Tibial nerve (tissue), 4 donors: ENCODE measurements around the gene BTF3L4. TPM values are rescaled to one million over a fixed set of nuclear protein-coding genes. Genes with fewer than 3 reads are reported as not detected.

Experiments used
- DNase-seq, 2 donors: peaks; one replicate each; pipeline ENCODE4 v3.0.0-alpha.2; 2019; ENCODE audit warnings: low spot score in 2 of 2
- H3K27ac ChIP-seq, 4 donors: fragments of 200-600 bp; sonication (generic) in 3 of 4; one replicate each; pipeline ENCODE4 v1.5.1; 2017 to 2019; ENCODE audit warnings: mild to moderate bottlenecking in 1 of 4
- H3K27me3 ChIP-seq, 2 donors: fragments of 200-600 bp; sonication (generic) in 1 of 2; one replicate each; pipeline versions ENCODE4 v1.5.1 to v1.6.0; 2017 to 2019
- H3K36me3 ChIP-seq, 3 donors: fragments of 200-600 bp; sonication (generic); one replicate each; pipeline ENCODE4 v1.5.1; 2018 to 2019
- H3K4me1 ChIP-seq, 4 donors: fragments of 200-600 bp; sonication (generic) in 3 of 4; one replicate each; pipeline ENCODE4 v1.5.1; 2017 to 2019
- H3K4me3 ChIP-seq, 4 donors: fragments of 200-600 bp; sonication (generic) in 3 of 4; one replicate each; pipeline ENCODE4 v1.5.1; 2017 to 2019; ENCODE audit warnings: mild to moderate bottlenecking in 1 of 4, moderate library complexity in 1 of 4
- H3K9me3 ChIP-seq, 4 donors: fragments of 200-600 bp; sonication (generic) in 3 of 4; one replicate each; pipeline ENCODE4 v1.5.1; 2017 to 2019
- EP300 ChIP-seq, 2 donors: sonication (generic); formaldehyde crosslinking; IDR thresholded peaks; one replicate each; pipeline ENCODE4 v1.6.1; 2017; ENCODE audit warnings: antibody characterized with exemption in 2 of 2, mild to moderate bottlenecking in 1 of 2
- POLR2A ChIP-seq, 2 donors: fragments of 450-650 bp; IDR thresholded peaks; one replicate each; pipeline ENCODE4 v1.6.1; 2017; ENCODE audit warnings: antibody characterized with exemption in 2 of 2, mild to moderate bottlenecking in 2 of 2, moderate library complexity in 2 of 2
- WGBS, 2 donors: methylation state at CpG; one replicate each; pipeline ENCODE4 v1.1.5; 2018; 5-methylcytosine and 5-hydroxymethylcytosine counted together
- total RNA-seq, 4 donors: library from RNA; depleted of rRNA; stranded (reverse); fragments of >200 nt; gene quantifications; one replicate each; pipeline ENCODE4 v1.1.0, GENCODE V29; 2016
- TF ChIP-seq, protein P1 (sequence below), 5 experiments: fragments of 200-600 bp in 3 of 5; fragments of 450-650 bp in 2 of 5; sonication (generic) in 3 of 5; IDR thresholded peaks; one replicate each; pipeline ENCODE4 v1.5.1; 2016 to 2019; ENCODE audit warnings: antibody characterized with exemption in 5 of 5, mild to moderate bottlenecking in 3 of 5, moderate library complexity in 2 of 5

Gene BTF3L4
- total RNA-seq, 4 donors from 2014 or later = 30.6 to 46.5 (median 37.5) TPM

DNA sequence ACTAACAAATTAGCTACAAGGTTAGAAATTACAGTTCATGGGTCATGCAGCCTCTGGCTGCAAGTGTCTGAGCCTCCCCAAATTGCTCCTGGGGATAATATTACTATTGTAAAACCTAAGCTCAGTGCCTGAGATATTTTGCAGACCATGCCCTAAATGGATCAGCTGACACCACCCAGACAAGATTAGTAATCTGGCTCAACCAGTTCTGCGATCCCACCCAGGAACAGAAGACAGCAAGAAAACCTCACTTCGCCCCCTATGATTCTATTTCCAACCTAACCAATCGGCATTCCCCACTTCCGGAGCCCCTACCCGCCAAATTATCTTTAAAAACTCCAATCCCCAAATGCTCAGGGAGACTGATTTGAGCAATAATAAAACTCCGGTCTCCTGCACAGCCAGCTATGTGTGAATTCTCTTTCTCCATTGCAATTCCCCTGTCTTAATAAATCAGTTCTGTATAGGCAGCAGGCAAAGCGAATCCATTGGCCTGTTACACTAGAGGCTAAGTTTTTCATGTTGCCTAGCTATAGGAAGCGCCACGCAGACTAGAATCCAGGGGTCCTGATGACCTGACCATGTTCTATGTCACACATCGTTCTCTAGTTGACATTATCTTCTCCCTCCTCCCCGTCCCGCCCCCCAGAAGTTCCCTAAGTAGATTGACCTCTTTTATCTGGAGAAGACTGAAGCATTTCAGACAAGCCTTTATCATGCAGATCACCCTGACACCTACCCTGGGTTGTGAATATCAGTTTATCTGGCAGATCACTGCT is 63.4 kb downstream of the BTF3L4 start:
- TF ChIP-seq, protein P1, sequence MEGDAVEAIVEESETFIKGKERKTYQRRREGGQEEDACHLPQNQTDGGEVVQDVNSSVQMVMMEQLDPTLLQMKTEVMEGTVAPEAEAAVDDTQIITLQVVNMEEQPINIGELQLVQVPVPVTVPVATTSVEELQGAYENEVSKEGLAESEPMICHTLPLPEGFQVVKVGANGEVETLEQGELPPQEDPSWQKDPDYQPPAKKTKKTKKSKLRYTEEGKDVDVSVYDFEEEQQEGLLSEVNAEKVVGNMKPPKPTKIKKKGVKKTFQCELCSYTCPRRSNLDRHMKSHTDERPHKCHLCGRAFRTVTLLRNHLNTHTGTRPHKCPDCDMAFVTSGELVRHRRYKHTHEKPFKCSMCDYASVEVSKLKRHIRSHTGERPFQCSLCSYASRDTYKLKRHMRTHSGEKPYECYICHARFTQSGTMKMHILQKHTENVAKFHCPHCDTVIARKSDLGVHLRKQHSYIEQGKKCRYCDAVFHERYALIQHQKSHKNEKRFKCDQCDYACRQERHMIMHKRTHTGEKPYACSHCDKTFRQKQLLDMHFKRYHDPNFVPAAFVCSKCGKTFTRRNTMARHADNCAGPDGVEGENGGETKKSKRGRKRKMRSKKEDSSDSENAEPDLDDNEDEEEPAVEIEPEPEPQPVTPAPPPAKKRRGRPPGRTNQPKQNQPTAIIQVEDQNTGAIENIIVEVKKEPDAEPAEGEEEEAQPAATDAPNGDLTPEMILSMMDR (IDR thresholded peaks at IDR 0.05) = no peak
- TF ChIP-seq POLR2A (IDR thresholded peaks at IDR 0.05) = no peak
- no peak for TF ChIP-seq EP300 (IDR thresholded peaks at IDR 0.05)
- Histone ChIP-seq H3K27ac (no peak overlapping the region), H3K36me3 (no peaks in the 10 kb centered on the region), H3K4me3 (no peak overlapping the region), H3K4me1 (no peaks in the 10 kb centered on the region), H3K27me3 (peaks cover 0 to 5% of the 10 kb centered on the region in 2 donors), H3K9me3 (no peaks in the 10 kb centered on the region)
- 60 to 64% methylated on average over 12 of the region's 12 CpGs for WGBS, 2 donors
- DNase-seq = no peak

DNA sequence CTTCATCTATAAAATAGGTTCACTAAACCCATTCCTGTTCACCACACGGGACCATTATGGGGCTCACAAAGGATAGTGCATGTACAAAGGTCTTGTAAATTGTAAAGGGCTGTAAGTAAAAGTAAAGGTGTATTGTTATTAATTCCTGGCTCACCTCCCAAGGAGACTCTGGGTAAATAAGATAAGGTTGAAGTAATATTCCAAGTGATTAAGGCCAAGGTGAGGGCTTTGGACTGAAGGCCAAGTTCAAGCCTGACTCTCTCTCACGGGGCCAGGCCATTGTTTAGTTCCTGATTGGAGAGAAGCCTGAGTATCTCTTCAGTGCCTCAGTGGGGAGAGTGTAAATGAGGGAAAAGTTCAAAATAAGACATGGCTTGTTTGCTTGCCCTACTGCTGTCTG is 66.3 kb downstream of the BTF3L4 start:
- H3K36me3 ChIP-seq = no peaks in the 10 kb centered on the region
- 52 to 53% methylated on average over 2 of the region's 2 CpGs for WGBS, 2 donors
- H3K27me3 ChIP-seq = peaks cover 0 to 5% of the 10 kb centered on the region in 2 donors
- H3K9me3 ChIP-seq = no peaks in the 10 kb centered on the region
- DNase-seq = no peak
- H3K4me3 ChIP-seq = no peak overlapping the region
- no peaks in the 10 kb centered on the region for H3K4me1 ChIP-seq
- TF ChIP-seq, protein P1 (IDR thresholded peaks at IDR 0.05) = no peak
- TF ChIP-seq EP300 (IDR thresholded peaks at IDR 0.05) = peak in 1 of 2 donors; percentile 18
- no peak overlapping the region for H3K27ac ChIP-seq

DNA sequence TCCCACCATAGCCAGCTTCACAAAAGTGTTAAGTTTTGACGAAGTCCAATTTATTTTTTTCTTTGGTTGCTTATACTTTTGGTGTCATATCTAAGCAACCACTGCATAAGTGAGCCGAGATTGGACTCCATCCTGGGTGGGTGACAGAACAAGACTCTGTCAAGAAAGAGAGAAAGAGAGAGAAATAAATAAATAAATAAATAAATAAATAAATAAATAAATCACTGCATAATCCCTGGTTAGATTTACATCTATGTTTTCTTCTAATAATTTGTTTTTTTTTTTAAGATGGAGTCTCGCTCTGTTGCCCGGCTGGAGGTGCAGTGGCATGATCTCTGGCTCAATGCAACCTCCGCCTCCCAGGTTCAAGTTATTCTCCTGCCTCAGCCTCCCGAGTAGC is 67.5 kb downstream of the BTF3L4 start:
- Histone ChIP-seq H3K27ac (no peak overlapping the region), H3K4me3 (no peak overlapping the region), H3K4me1 (no peaks in the 10 kb centered on the region), H3K9me3 (no peaks in the 10 kb centered on the region), H3K27me3 (peaks cover 0 to 5% of the 10 kb centered on the region in 2 donors), H3K36me3 (no peaks in the 10 kb centered on the region)
- WGBS, 2 donors = 89 to 93% methylated on average over 6 of the region's 6 CpGs
- no peak for TF ChIP-seq EP300 (IDR thresholded peaks at IDR 0.05)
- TF ChIP-seq POLR2A (IDR thresholded peaks at IDR 0.05) = no peak
- TF ChIP-seq, protein P1 (IDR thresholded peaks at IDR 0.05) = no peak
- no peak for DNase-seq

DNA sequence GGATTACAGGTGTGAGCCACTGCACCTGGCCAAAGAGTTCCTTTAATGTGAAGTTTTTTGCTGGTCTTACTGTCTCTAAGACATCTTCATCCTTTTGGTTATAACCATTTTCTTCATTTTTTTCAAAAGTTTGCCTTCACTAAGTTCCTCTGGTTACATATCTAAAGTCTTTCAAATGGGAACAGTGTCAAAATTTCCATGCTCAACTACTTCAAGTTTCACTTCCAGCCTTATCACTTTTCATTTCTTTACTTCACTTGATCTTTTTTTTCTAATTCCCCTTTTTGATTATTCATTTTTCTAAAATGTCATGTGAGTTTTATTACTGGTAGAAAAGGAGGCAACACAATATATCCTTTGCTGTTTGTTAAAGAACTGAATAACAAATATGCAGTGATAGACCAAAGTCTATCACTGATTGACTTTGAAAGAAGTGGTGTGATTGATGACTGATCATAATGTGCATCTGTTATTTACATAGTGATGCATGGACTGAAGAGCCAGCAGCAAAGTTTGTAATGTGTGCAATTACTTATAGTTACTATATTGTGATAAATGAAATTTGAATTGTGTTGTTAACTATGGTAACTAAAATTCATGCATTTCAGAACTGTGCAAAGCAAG is 69.8 kb downstream of the BTF3L4 start:
- no peaks in the 10 kb centered on the region for H3K9me3 ChIP-seq
- no peaks in the 10 kb centered on the region for H3K36me3 ChIP-seq
- H3K27me3 ChIP-seq = peaks cover 0 to 5% of the 10 kb centered on the region in 2 donors
- no peak overlapping the region for H3K4me3 ChIP-seq
- H3K4me1 ChIP-seq = no peaks in the 10 kb centered on the region
- no peak for TF ChIP-seq POLR2A (IDR thresholded peaks at IDR 0.05)
- no peak for TF ChIP-seq EP300 (IDR thresholded peaks at IDR 0.05)
- TF ChIP-seq, protein P1 (IDR thresholded peaks at IDR 0.05) = no peak
- no peak for DNase-seq
- no peak overlapping the region for H3K27ac ChIP-seq
